Fibroblast of gingiva (primary cell): ENCODE measurements around the gene LURAP1L.
"Not testable (repeated sequence)": the region's sequence is repeated elsewhere in the genome, so short reads cannot be mapped to it uniquely, and the experiment has no call there.

Source experiments
- DNase-seq: peaks from one replicate; pipeline ENCODE4 v3.0.0-alpha.2; 2011; ENCODE audit warnings: low read depth

Gene LURAP1L

GRCh38 chr9:12859704-12860251, 85.0 kb downstream of the LURAP1L start:
- peak; percentile 70 for DNase-seq

GRCh38 chr9:12860998-12861397, 86.2 kb downstream of the LURAP1L start:
- no peak for DNase-seq

GRCh38 chr9:12862611-12863410, 88.0 kb downstream of the LURAP1L start:
- peak; percentile 64 for DNase-seq

GRCh38 chr9:12863618-12864017, 88.8 kb downstream of the LURAP1L start:
- no peak for DNase-seq

- DNase-seq, result not testable (repeated sequence)
Measured at GRCh38 chr9:12865380-12865779, 90.6 kb downstream of the LURAP1L start.
